AG04449 (cell line): ENCODE results near the gene CEP55.

Experiments
- CTCF ChIA-PET: fragments of 350-600 bp; formaldehyde crosslinking; extraction: SDS; loops from one replicate; lab custom pipeline; 2021; ENCODE audit warnings: antibody characterized with exemption; lab: Yijun Ruan, JAX
- POLR2A ChIA-PET: fragments of 400-600, 350-600 bp; formaldehyde crosslinking; extraction: SDS; loops from one replicate; lab custom pipeline; 2020; ENCODE audit warnings: antibody characterized with exemption, inconsistent platforms; lab: Yijun Ruan, JAX
- DNase-seq: peaks from one replicate; pipeline ENCODE4 v3.0.0-alpha.2; 2010; ENCODE audit warnings: low read depth, low spot score
- H3K4me3 ChIP-seq: 2 replicates; pipeline ENCODE4 v1.5.1; 2011; ENCODE audit warnings: low read depth, mild to moderate bottlenecking, control low read depth, low read length
- TF ChIP-seq, protein P1 (sequence below): IDR thresholded peaks from one replicate; pipeline ENCODE4 v1.5.1; 2011; ENCODE audit warnings: mild to moderate bottlenecking, moderate library complexity, low read length, control low read depth, inconsistent platforms; ENCODE audit not compliant: insufficient read depth; ENCODE audit errors: missing control alignments

Gene CEP55

GRCh38 chr10:93572606-93573005, 76.2 kb downstream of the CEP55 start:
- TF ChIP-seq, protein P1, sequence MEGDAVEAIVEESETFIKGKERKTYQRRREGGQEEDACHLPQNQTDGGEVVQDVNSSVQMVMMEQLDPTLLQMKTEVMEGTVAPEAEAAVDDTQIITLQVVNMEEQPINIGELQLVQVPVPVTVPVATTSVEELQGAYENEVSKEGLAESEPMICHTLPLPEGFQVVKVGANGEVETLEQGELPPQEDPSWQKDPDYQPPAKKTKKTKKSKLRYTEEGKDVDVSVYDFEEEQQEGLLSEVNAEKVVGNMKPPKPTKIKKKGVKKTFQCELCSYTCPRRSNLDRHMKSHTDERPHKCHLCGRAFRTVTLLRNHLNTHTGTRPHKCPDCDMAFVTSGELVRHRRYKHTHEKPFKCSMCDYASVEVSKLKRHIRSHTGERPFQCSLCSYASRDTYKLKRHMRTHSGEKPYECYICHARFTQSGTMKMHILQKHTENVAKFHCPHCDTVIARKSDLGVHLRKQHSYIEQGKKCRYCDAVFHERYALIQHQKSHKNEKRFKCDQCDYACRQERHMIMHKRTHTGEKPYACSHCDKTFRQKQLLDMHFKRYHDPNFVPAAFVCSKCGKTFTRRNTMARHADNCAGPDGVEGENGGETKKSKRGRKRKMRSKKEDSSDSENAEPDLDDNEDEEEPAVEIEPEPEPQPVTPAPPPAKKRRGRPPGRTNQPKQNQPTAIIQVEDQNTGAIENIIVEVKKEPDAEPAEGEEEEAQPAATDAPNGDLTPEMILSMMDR, result no peak
- CTCF ChIA-PET, result no interaction called here

GRCh38 chr10:93573051-93573909, 76.9 kb downstream of the CEP55 start:
- no peak for DNase-seq
- ChIA-PET CTCF (no interaction called here), POLR2A (no interaction called here)
- H3K4me3 ChIP-seq, result no peak overlapping the region
- TF ChIP-seq, protein P1, result no peak

More at GRCh38 chr10:93572606-93573005, 76.2 kb downstream of the CEP55 start:
- DNase-seq, result no peak
- POLR2A ChIA-PET, result no interaction called here
- H3K4me3 ChIP-seq, result no peak overlapping the region

- no peak overlapping the region for H3K4me3 ChIP-seq
- DNase-seq, result no peak
- ChIA-PET CTCF (interaction anchor here (0.9 kb wide), 1 partner anchor 10 kb away, joined by 3 read pairs; no protein-coding TSS in a partner anchor), POLR2A (no interaction called here)
- TF ChIP-seq, protein P1, result no peak
Observed at GRCh38 chr10:93573924-93574323, 77.5 kb downstream of the CEP55 start.

- ChIA-PET POLR2A (no interaction called here), CTCF (no interaction called here)
- no peak for DNase-seq
- H3K4me3 ChIP-seq, result no peak overlapping the region
- TF ChIP-seq, protein P1, result no peak
Observed at GRCh38 chr10:93576888-93577287, 80.5 kb downstream of the CEP55 start.

DNA sequence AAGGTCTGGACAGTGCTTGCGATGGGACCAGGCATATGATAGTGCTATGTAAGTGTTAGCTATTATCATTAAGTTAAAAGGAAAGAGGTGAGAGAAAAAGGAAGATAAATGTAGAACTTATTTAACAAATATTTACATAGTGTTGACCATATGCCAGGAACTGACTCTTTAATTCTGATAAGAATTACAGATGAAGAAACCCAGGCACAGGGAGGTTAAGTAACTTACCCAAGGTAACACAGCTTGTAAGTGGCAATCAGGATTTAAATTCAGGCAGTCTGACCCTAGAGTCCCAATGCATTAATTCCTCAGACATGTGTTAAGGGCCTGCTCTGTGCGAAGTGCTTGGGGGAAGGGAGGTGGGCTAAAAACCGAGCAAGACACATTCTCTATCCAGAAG, 81.2 kb downstream of the CEP55 start:
- POLR2A ChIA-PET, result no interaction called here
- no peak overlapping the region for H3K4me3 ChIP-seq
- CTCF ChIA-PET, result no interaction called here
- DNase-seq, result no peak
- TF ChIP-seq, protein P1, result no peak
